Central memory CD8-positive, alpha-beta T cell (primary cell): ENCODE results near the gene SLC9A8.
"Not testable (repeated sequence)": the region's sequence is repeated elsewhere in the genome, so short reads cannot be mapped to it uniquely, and the experiment has no call there.

ENCODE experiments used
- ATAC-seq: fragments of 150-1000 bp; cut with Tn5 transposase; replicated peaks from 2 replicates; pipeline ENCODE4 v1.10.0; 2022; ENCODE audit warnings: mild to moderate bottlenecking, moderate FRiP score, moderate number of reproducible peaks; ENCODE audit not compliant: poor library complexity, severe bottlenecking; ENCODE audit errors: extremely low read depth
- DNase-seq, 2 donors: peaks; one replicate each; pipeline ENCODE4 v3.0.0; 2021; ENCODE audit warnings: low spot score in 2 of 2
- H3K27ac Mint-ChIP-seq: one replicate; pipeline ENCODE4 v1.8.0; 2022; ENCODE audit warnings: low read depth, mild to moderate bottlenecking, moderate library complexity, mixed read lengths
- H3K27me3 Mint-ChIP-seq: one replicate; pipeline ENCODE4 v1.8.0; 2022; ENCODE audit warnings: mixed read lengths
- H3K36me3 Mint-ChIP-seq: one replicate; pipeline ENCODE4 v1.8.0; 2022; ENCODE audit warnings: mild to moderate bottlenecking, moderate library complexity, mixed read lengths; ENCODE audit not compliant: insufficient read depth
- H3K4me1 Mint-ChIP-seq: one replicate; pipeline ENCODE4 v1.8.0; 2022; ENCODE audit warnings: mixed read lengths
- H3K4me3 Mint-ChIP-seq: one replicate; pipeline ENCODE4 v1.8.0; 2022; ENCODE audit warnings: mild to moderate bottlenecking, moderate library complexity, mixed read lengths
- H3K9me3 Mint-ChIP-seq: one replicate; pipeline ENCODE4 v1.8.0; 2022; ENCODE audit warnings: mixed read lengths

Gene SLC9A8

DNA sequence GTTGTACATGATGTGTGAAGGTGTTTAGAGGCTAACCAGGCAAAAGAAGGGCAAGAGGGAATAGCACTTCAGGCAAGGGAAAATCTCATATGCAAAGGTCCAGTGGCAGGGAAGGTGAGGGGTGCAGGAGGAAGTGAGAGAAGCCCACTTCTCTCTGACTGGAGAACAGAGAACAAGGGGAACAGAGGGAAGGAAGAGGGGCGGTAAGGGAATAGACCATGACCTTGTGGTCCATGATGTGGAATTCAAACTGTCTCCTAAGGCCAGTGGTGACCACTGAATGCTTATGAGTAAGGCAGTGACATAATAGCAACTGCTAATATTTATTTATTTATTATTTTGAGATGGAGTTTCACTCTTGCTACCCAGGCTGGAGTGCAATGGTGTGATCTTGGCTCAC is 20.6 kb upstream of the SLC9A8 start:
- H3K27ac Mint-ChIP-seq, result no peak overlapping the region
- H3K4me1 Mint-ChIP-seq, result peaks cover 6% of the 10 kb centered on the region
- H3K36me3 Mint-ChIP-seq, result no peaks in the 10 kb centered on the region
- ATAC-seq, result no peak
- H3K4me3 Mint-ChIP-seq, result no peak overlapping the region
- no peak for DNase-seq
- no peaks in the 10 kb centered on the region for H3K27me3 Mint-ChIP-seq
- H3K9me3 Mint-ChIP-seq, result no peaks in the 10 kb centered on the region

DNA sequence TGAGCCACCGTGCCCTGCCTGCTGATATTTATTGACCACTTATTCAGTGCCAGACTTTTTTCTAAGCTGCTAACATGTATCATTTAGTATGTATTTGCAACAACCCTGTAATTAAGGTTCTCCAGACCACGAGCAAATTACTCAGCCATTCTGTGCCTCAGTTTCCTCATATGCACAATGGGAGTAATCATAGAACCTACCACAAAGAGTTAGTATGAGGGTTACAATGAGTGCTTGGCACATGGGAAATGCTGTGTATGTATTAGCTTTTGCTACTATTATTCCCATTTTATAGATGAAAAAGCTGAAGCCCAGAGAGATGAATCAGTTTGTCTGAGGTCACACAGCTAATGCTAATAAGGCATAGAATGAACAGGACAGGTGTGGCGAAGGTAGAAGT is 20.0 kb upstream of the SLC9A8 start:
- no peak overlapping the region for H3K27ac Mint-ChIP-seq
- no peak overlapping the region for H3K4me3 Mint-ChIP-seq
- no peak for DNase-seq
- H3K4me1 Mint-ChIP-seq, result peaks cover 6% of the 10 kb centered on the region
- no peaks in the 10 kb centered on the region for H3K27me3 Mint-ChIP-seq
- H3K9me3 Mint-ChIP-seq, result no peaks in the 10 kb centered on the region
- no peak for ATAC-seq
- no peaks in the 10 kb centered on the region for H3K36me3 Mint-ChIP-seq

DNA sequence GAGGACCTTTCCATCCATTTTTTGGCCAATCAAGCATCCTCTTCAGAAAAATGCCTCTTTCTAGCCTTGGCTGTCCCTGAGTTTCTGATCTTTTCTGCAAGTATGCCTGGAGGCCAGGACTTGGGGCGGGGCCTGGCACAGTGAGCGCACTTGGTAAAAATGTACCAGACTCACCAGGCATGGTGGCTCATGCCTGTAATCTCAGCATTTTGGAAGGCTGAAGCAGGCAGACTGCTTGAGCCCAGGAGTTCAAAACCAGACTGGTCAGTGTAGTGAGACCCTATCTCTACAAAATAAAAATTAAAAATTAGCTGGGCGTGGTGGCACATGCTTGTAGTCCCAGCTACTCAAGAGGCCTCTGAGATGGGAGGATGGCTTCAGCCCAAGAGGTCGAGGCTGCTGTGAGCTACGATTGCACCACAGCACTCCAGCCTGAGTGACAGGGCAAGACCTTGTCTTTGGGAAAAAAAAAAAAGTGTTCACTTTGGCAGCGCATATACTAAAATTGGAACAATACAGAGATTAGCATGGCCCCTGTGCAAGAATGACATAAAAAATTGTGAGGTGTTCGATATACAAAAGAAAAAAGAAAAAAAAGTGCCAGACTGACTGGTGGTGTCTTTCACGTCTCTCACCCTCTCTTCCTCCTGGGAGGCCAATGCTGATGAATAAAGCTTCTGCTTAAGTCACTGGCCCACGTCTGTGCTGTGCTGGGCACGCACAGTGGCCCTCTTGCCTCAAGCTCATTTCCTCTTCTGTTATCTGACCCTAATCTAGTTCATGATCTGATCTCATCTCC is 18.1 kb upstream of the SLC9A8 start:
- ATAC-seq (peak; percentile 86), DNase-seq (no peak)
- H3K9me3 Mint-ChIP-seq, result no peaks in the 10 kb centered on the region
- no peak overlapping the region for H3K27ac Mint-ChIP-seq
- no peak overlapping the region for H3K4me3 Mint-ChIP-seq
- no peaks in the 10 kb centered on the region for H3K36me3 Mint-ChIP-seq
- H3K4me1 Mint-ChIP-seq, result peaks cover 6% of the 10 kb centered on the region
- no peaks in the 10 kb centered on the region for H3K27me3 Mint-ChIP-seq

DNA sequence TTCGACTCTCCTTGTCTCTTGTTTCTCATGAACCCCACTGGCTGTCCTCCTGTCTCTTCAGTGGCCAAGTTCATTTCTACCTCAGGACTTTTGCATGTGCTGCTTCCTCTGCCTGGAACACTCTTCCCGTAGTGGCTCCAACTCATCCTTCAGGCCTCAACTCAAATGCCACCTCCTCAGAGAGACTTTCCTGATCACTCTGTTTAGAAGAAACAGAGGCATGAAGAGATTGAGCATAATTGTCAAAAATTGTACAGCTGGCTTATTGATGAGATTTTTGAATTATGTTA is 17.5 kb upstream of the SLC9A8 start:
- H3K27me3 Mint-ChIP-seq, result no peaks in the 10 kb centered on the region
- peaks cover 6% of the 10 kb centered on the region for H3K4me1 Mint-ChIP-seq
- no peak for ATAC-seq
- H3K9me3 Mint-ChIP-seq, result no peaks in the 10 kb centered on the region
- no peaks in the 10 kb centered on the region for H3K36me3 Mint-ChIP-seq
- H3K27ac Mint-ChIP-seq, result no peak overlapping the region
- H3K4me3 Mint-ChIP-seq, result no peak overlapping the region
- DNase-seq, result no peak

DNA sequence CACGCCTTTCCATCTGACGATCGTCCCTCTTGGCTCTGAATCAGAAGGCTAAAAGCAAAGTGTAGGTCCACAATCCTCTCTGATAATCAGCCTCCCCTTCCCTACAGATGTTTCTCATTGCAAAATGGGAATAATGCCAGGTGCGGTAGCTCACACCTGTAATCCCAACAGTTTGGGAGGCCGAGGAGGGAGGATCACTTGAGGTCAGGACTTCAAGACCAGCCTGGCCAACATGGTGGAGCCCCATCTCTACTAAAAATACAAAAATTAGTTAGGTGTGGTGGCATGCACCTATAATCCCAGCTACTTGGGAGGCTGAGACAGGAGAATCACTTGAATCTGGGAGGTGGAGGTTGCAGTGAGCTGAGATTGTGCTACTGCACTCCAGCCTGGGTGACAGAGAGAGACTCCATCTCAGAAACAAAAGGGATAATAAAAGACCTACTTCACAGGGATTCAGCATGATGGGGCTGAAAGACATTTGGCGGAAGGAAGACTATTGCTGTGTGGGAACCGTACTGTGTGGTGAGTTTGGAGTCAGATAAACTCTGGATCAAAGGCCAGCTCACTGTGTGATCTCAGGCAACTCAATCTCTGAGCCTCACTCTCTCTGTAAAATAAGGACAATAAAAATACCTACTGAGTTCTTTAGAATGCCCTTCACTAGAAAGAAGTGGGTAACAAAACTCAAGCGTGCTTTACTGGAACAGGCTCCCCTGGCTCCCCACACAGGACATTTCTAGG is 15.9 kb upstream of the SLC9A8 start:
- no peaks in the 10 kb centered on the region for H3K9me3 Mint-ChIP-seq
- H3K4me3 Mint-ChIP-seq, result no peak overlapping the region

DNA sequence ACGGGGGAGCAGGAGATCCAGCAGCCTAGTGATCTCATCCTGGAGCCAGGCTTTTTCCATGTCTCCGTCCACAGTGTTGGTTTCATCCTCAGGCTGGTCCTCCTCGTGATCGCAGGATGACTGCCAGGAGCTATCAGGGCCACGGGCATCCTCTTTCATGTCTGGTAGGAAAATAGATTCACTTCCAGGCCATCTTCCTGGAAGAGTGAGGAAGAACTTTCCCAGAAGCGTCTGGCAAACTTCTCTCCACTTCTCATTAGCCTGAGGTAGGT is 15.3 kb upstream of the SLC9A8 start:
- peaks cover 6% of the 10 kb centered on the region for H3K4me1 Mint-ChIP-seq
- no peaks in the 10 kb centered on the region for H3K9me3 Mint-ChIP-seq
- H3K36me3 Mint-ChIP-seq, result peaks cover 2% of the 10 kb centered on the region
- no peak overlapping the region for H3K27ac Mint-ChIP-seq
- ATAC-seq, result no peak
- no peak for DNase-seq
- no peaks in the 10 kb centered on the region for H3K27me3 Mint-ChIP-seq
- H3K4me3 Mint-ChIP-seq, result no peak overlapping the region

More for the DNA sequence above, 15.9 kb upstream of the SLC9A8 start:
- H3K36me3 Mint-ChIP-seq, result peaks cover 2% of the 10 kb centered on the region
- H3K27me3 Mint-ChIP-seq, result no peaks in the 10 kb centered on the region
- peaks cover 6% of the 10 kb centered on the region for H3K4me1 Mint-ChIP-seq
- DNase-seq (no peak), ATAC-seq (no peak)
- no peak overlapping the region for H3K27ac Mint-ChIP-seq

DNA sequence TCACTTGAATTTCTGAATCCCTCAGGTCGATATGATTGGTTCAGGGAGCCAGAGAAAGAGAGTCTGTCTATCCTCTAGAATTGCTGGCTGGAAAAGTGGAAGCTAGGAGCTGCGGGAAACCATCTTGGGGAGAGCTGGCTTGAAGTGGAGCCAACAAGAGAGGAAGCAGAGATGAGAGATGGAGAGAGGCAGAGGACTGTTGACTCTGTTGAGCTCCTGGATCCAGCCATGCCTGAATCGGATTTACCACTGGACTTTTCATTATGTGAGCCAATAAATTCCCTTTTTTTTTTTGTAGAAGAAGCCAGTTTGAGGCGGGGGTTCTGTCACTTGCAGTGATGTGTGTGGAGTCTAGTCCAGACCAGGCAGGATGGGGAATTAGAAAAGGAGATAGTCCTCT is 13.9 kb upstream of the SLC9A8 start:
- no peak overlapping the region for H3K27ac Mint-ChIP-seq
- no peak overlapping the region for H3K4me3 Mint-ChIP-seq
- ATAC-seq, result no peak
- no peaks in the 10 kb centered on the region for H3K27me3 Mint-ChIP-seq
- no peaks in the 10 kb centered on the region for H3K9me3 Mint-ChIP-seq
- peaks cover 12% of the 10 kb centered on the region for H3K4me1 Mint-ChIP-seq
- H3K36me3 Mint-ChIP-seq, result peaks cover 2% of the 10 kb centered on the region
- DNase-seq, result no peak

DNA sequence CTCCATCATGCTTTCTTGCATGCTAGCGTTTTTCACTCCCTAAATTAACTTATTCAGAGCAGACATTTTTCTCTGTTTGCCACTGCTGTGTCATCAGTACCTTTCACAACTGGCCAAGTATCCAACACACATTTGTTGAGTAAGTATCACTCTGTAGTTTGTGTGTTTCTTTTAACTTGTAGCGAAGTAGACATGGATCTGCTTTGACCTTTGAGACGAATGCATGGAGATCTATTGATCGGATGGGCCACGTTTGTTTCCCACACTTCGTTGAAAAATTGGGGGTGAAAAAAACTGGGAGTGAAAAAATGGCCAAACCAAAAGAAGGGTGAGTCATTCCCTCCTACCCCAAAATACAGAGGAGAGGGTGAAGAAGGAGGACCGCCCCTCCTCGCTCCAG is 12.9 kb upstream of the SLC9A8 start:
- Mint-ChIP-seq H3K4me1 (peaks cover 17% of the 10 kb centered on the region), H3K36me3 (peaks cover 2% of the 10 kb centered on the region), H3K4me3 (no peak overlapping the region), H3K27me3 (no peaks in the 10 kb centered on the region), H3K27ac (no peak overlapping the region), H3K9me3 (no peaks in the 10 kb centered on the region)
- no peak for ATAC-seq
- DNase-seq, result no peak

DNA sequence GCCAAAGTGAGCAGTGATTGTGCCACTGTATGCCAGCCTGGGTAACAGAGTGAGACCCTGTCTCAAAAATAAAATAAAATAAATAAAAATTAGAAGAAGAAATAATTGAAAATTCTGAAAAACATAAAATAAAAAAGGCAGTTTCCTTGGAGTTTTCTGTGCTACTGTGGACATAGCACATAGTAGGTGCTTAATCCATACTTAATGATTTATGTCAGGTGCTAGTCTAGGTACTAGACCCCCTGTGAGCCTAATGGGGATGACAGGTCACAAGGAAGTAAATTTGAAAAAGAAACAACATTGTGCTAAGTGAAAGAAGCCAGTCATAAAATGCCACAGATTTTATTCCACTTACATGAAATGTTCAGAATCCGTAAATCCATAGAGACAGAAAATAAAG is 9.2 kb upstream of the SLC9A8 start:
- H3K36me3 Mint-ChIP-seq, result peaks cover 2% of the 10 kb centered on the region

DNA sequence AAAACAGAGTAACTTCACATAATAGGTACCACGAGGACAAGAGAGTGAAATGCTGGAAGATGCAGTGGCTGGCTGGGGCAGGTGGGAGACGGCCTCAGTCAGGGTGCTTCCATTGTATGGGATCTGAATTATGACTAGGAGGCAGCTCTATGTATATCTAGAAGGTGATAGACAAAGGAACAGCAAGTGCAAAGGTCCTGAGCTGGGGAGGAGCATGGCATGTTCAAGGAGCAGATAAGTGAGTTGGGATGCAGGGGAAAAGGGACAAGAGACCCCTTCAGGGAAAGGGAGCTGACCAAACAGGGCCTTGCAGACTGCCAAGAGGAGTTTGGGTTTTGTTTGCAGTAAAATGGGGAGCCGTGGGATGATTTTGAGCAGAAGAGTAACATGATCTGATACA is 8.3 kb upstream of the SLC9A8 start:
- ATAC-seq (no peak), DNase-seq (no peak)
- H3K36me3 Mint-ChIP-seq, result peaks cover 2% of the 10 kb centered on the region
- no peaks in the 10 kb centered on the region for H3K9me3 Mint-ChIP-seq
- peak overlapping the region; percentile 89 for H3K27ac Mint-ChIP-seq
- peaks cover 17% of the 10 kb centered on the region for H3K4me1 Mint-ChIP-seq
- no peak overlapping the region for H3K4me3 Mint-ChIP-seq
- H3K27me3 Mint-ChIP-seq, result no peaks in the 10 kb centered on the region

More for the DNA sequence above, 9.2 kb upstream of the SLC9A8 start:
- no peak for ATAC-seq
- DNase-seq, result no peak
- Mint-ChIP-seq H3K9me3 (no peaks in the 10 kb centered on the region), H3K4me1 (peaks cover 17% of the 10 kb centered on the region), H3K27me3 (no peaks in the 10 kb centered on the region), H3K4me3 (no peak overlapping the region), H3K27ac (no peak overlapping the region)

DNA sequence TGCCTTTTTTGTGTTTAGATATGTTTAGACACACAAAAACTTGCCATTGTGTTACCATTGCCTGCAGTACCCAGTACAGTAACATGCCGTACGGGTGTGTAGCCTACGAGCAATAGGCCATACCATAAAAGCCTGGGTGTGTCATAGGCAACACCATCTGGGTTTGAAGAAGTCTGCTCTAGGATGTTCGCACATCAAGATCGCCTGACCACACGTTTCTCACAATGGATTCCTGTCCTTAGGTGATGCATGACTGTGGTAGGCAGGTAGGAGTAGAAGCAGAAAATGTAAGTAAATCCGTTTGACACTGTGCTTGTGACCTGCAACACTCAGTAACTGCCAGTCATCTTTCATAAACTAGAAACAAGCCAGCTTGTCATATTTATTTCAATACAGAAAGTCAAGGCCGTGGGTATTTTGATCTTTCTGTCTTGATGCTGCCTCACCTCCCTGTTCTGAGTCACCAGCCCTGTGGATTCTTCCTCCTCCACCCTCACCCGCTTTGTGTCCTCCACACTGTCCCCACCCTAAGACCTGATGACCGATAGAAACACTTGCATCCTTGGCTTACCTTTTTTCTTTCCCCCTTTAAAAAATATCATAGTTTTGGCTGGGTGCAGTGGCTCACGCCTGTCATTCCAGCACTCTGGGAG is 7.3 kb upstream of the SLC9A8 start:
- not testable (repeated sequence) for H3K9me3 Mint-ChIP-seq, H3K36me3 Mint-ChIP-seq, H3K27me3 Mint-ChIP-seq
- peak in 1 of 2 donors; percentile 33 for DNase-seq
- peaks cover 17% of the 10 kb centered on the region for H3K4me1 Mint-ChIP-seq
- peak; percentile 85 for ATAC-seq
- peak overlapping the region; percentile 18 for H3K4me3 Mint-ChIP-seq
- H3K27ac Mint-ChIP-seq, result peak overlapping the region; percentile 89

DNA sequence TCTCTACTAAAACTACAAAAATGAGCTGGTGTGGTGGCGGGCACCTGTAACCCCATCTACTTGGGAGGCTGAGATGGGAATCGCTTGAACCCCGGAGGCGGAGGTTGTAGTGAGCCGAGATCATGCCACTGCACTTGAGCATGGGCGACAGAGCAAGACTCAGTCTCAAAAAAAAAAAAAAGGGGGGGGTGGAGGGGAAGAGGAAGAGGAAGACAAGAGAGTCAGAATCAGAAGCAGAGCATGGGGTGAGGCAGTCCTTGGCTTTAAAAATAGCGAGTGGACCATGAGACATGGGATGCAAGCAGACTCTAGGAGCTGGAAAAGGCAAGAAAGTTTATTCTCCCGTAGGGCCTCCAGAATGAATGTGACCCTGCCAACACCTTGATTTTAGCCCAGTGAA is 3.9 kb upstream of the SLC9A8 start:
- peaks cover 32% of the 10 kb centered on the region for H3K4me1 Mint-ChIP-seq
- no peaks in the 10 kb centered on the region for H3K9me3 Mint-ChIP-seq
- H3K4me3 Mint-ChIP-seq, result no peak overlapping the region
- peaks cover 8% of the 10 kb centered on the region for H3K36me3 Mint-ChIP-seq
- no peaks in the 10 kb centered on the region for H3K27me3 Mint-ChIP-seq
- no peak for DNase-seq
- H3K27ac Mint-ChIP-seq, result no peak overlapping the region
- no peak for ATAC-seq

DNA sequence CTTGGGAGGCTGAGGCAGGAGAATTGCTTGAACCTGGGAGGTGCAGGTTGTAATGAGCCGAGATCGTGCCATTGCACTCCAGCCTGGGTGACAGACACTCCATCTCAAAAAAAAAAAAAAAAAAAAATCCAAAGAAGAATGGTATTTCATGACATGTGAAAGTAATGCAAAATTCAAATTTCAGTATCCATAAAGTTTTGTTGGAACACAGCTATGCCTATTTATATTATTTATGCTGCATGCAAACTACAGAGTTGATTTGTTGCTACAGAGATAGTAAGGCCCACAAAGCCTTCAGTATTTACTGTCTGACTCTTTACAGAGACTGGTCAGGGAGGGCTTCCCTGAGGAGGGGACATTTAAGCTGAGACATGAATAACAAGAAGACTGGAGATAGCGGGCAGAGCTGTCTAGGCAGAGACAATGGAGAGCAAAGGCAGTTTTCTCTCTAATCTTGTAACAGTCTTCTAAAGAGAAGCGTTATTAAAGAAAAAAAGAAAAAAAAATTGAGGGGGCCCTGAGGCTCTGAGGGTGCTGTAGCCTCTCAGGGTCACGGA is 2.7 kb upstream of the SLC9A8 start:
- Mint-ChIP-seq H3K27ac (no peak overlapping the region), H3K9me3 (no peaks in the 10 kb centered on the region), H3K36me3 (peaks cover 8% of the 10 kb centered on the region), H3K27me3 (no peaks in the 10 kb centered on the region), H3K4me3 (no peak overlapping the region), H3K4me1 (peaks cover 38% of the 10 kb centered on the region)
- no peak for ATAC-seq
- no peak for DNase-seq
